CD14-positive monocyte (primary cell): Measurements from ENCODE around the gene MMEL1. TPM values are rescaled to one million over a fixed set of nuclear protein-coding genes. Genes with fewer than 3 reads are reported as not detected.

Source experiments
- DNase-seq, 3 donors: peaks; one replicate each; pipeline ENCODE4 v3.0.0-alpha.2; 2011 to 2022
- H2AFZ ChIP-seq: 2 replicates; pipeline ENCODE4 v1.6.0; 2012; ENCODE audit warnings: mild to moderate bottlenecking, low read depth, low read length, inconsistent platforms; ENCODE audit not compliant: insufficient read depth, poor library complexity, severe bottlenecking
- H3K27ac ChIP-seq, 2 donors: 1 replicate in 1 of 2; 2 replicates in 1 of 2; pipeline ENCODE4 v1.5.1; 2012 to 2013; ENCODE audit warnings: low read length in 2 of 2, control low read depth in 1 of 2, inconsistent platforms in 1 of 2, low read depth in 1 of 2, mild to moderate bottlenecking in 1 of 2
- H3K27me3 ChIP-seq, 2 donors: one replicate each; pipeline versions ENCODE4 v1.6.0 to v1.6.1; 2011 to 2013; ENCODE audit warnings: low read length in 2 of 2; ENCODE audit not compliant: control insufficient read depth in 2 of 2, insufficient read depth in 2 of 2
- H3K36me3 ChIP-seq, 2 donors: replicated peaks in 1 of 2; 1 replicate in 1 of 2; 2 replicates in 1 of 2; pipeline versions ENCODE4 v1.5.1 to v1.6.1; 2012 to 2013; ENCODE audit warnings: low read length in 2 of 2, control low read depth in 1 of 2, inconsistent platforms in 1 of 2, mild to moderate bottlenecking in 1 of 2; ENCODE audit not compliant: insufficient read depth in 2 of 2, control insufficient read depth in 1 of 2
- H3K4me1 ChIP-seq, 2 donors: 1 replicate in 1 of 2; 2 replicates in 1 of 2; pipeline versions ENCODE4 v1.5.1 to v1.6.1; 2012 to 2013; ENCODE audit warnings: low read length in 2 of 2, control low read depth in 1 of 2, inconsistent platforms in 1 of 2, mild to moderate bottlenecking in 1 of 2, moderate library complexity in 1 of 2; ENCODE audit not compliant: insufficient read depth in 2 of 2, control insufficient read depth in 1 of 2
- H3K4me2 ChIP-seq: replicated peaks from 2 replicates; pipeline ENCODE3; 2012; ENCODE audit warnings: low read length, moderate library complexity, mild to moderate bottlenecking; ENCODE audit not compliant: poor library complexity, severe bottlenecking; ENCODE audit errors: extremely low read depth
- H3K4me3 ChIP-seq, 3 experiments: fragments of 200-600 bp in 1 of 3; sonication (generic) in 1 of 3; replicated peaks in 1 of 3; 1 replicate in 2 of 3; 2 replicates in 1 of 3; pipeline ENCODE4 v1.5.1; 2011 to 2013; ENCODE audit warnings: low read length in 3 of 3, mild to moderate bottlenecking in 3 of 3, control low read depth in 2 of 3, low read depth in 2 of 3, inconsistent platforms in 1 of 3, moderate library complexity in 1 of 3
- H3K79me2 ChIP-seq: 2 replicates; pipeline ENCODE4 v1.6.0; 2012; ENCODE audit warnings: mild to moderate bottlenecking, control low read depth, inconsistent platforms, low read length, moderate library complexity; ENCODE audit not compliant: insufficient read depth
- H3K9ac ChIP-seq: 2 replicates; pipeline ENCODE4 v1.6.0; 2017; ENCODE audit warnings: low read length, mild to moderate bottlenecking; ENCODE audit not compliant: insufficient read depth, poor library complexity, severe bottlenecking
- H3K9me3 ChIP-seq, 2 donors: replicated peaks in 1 of 2; 1 replicate in 1 of 2; 2 replicates in 1 of 2; pipeline versions ENCODE4 v1.5.1 to v1.6.1; 2012 to 2013; ENCODE audit warnings: low read length in 2 of 2, control low read depth in 1 of 2; ENCODE audit not compliant: control insufficient read depth in 1 of 2, insufficient read depth in 1 of 2
- H4K20me1 ChIP-seq: 2 replicates; pipeline ENCODE4 v1.6.0; 2012; ENCODE audit warnings: mild to moderate bottlenecking, low read length, control low read depth, moderate library complexity; ENCODE audit not compliant: insufficient read depth
- H3K27ac Mint-ChIP-seq, 7 donors: one replicate each; pipeline ENCODE4 v1.8.0; 2020; ENCODE audit warnings: mild to moderate bottlenecking in 7 of 7, mixed read lengths in 7 of 7, moderate library complexity in 6 of 7, inconsistent platforms in 2 of 7
- H3K27me3 Mint-ChIP-seq, 3 donors: one replicate each; pipeline ENCODE4 v1.8.0; 2021 to 2022; ENCODE audit warnings: low read depth in 3 of 3, mild to moderate bottlenecking in 3 of 3, mixed read lengths in 3 of 3, moderate library complexity in 3 of 3, inconsistent platforms in 1 of 3
- H3K36me3 Mint-ChIP-seq, 2 donors: one replicate each; pipeline ENCODE4 v1.8.0; 2020; ENCODE audit warnings: mixed read lengths in 2 of 2, inconsistent platforms in 1 of 2, mild to moderate bottlenecking in 1 of 2
- H3K4me1 Mint-ChIP-seq: one replicate; pipeline ENCODE4 v1.8.0; 2020; ENCODE audit warnings: mild to moderate bottlenecking, mixed read lengths
- H3K4me3 Mint-ChIP-seq, 2 donors: one replicate each; pipeline ENCODE4 v1.8.0; 2020; ENCODE audit warnings: mild to moderate bottlenecking in 2 of 2, mixed read lengths in 2 of 2, moderate library complexity in 1 of 2
- H3K9me3 Mint-ChIP-seq, 7 donors: one replicate each; pipeline ENCODE4 v1.8.0; 2020 to 2022; ENCODE audit warnings: mixed read lengths in 7 of 7, mild to moderate bottlenecking in 6 of 7, moderate library complexity in 6 of 7, inconsistent platforms in 2 of 7
- WGBS: methylation state at CpG from one replicate; pipeline ENCODE4 v1.1.5; 2013; ENCODE audit warnings: missing lambda C conversion rate; ENCODE audit not compliant: insufficient coverage; 5-methylcytosine and 5-hydroxymethylcytosine counted together
- intact Hi-C, 2 donors: fragments of 100-400 bp; cut with micrococcal nuclease; formaldehyde crosslinking; loops; one replicate each; pipeline versions ENCODE4 v1.15.0 to v1.15.1; 2023
- polyA plus RNA-seq, 3 donors: library from polyadenylated mRNA; depleted of rRNA in 1 of 3; unstranded in 2 of 3; stranded (reverse) in 1 of 3; fragments of 300-500 nt in 2 of 3; fragments of >200 nt in 1 of 3; fragmentation: Illumina TruSeq in 2 of 3; gene quantifications; 1 replicate in 2 of 3; 2 replicates in 1 of 3; pipeline ENCODE4 v1.2.3, GENCODE V29; 2012 to 2021
- TF ChIP-seq, protein P1 (sequence below): fragments of 200-600 bp; IDR thresholded peaks from one replicate; pipeline ENCODE4 v1.8.0; 2022; ENCODE audit warnings: antibody characterized with exemption, mild to moderate bottlenecking

MMEL1 gene
- polyA plus RNA-seq, 3 donors = 1.1 to 4.4 (median 1.9) TPM

DNA sequence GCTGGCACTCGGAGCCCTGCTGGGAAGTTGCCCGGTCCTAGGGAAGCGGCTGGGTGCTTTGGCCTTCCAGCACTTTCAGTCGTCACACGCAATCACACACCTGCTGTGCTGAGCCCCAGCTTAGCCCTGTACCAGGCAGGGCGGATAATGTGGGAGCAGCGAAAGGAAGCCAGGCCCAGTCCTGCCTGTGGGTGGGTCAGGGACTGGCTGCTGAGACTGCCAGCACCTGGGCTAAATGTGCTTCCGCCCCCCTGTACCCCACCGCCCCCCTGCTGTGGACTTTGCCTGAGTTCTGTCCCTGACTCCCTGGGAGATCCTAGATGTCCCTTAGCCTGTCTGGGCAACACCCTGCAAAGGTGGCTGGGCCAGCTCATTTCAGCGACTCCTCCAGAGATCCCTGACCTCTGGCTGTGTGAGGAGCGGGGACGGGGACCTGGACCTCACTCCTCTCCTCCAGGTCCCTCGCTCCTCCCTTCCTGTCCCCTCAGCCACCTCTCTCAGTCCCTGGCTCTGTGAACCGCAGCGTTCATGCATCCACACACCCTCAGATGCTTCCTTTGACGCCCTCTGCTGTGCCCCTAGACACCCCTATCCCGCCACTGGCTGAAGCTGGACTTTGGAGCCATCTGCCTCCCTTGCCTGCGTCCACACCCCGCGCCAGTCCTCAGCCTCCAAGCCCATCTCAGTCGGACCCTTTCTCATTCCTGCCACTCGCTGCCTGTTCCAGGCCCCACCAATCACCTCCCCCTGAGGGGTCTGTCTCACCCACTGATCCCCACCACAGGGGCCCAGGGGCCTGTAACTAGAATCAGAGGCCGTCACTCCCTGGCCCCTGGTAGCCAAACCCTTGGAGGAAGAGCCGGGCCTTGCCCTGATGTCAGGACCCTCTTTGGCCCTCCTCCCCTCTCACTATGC, 1.4 kb downstream of the MMEL1 start:
- Histone ChIP-seq H3K79me2 (no peaks in the 10 kb centered on the region), H3K27ac (no peak overlapping the region), H2AFZ (no peak overlapping the region), H3K9me3 (peaks cover 18 to 26% of the 10 kb centered on the region in 2 donors), H4K20me1 (no peaks in the 10 kb centered on the region), H3K4me1 (no peaks in the 10 kb centered on the region), H3K4me2 (no peak overlapping the region), H3K4me3 (no peak overlapping the region), H3K27me3 (peaks cover 9 to 36% of the 10 kb centered on the region in 2 donors), H3K36me3 (no peaks in the 10 kb centered on the region), H3K9ac (no peak overlapping the region)
- TF ChIP-seq, protein P1, sequence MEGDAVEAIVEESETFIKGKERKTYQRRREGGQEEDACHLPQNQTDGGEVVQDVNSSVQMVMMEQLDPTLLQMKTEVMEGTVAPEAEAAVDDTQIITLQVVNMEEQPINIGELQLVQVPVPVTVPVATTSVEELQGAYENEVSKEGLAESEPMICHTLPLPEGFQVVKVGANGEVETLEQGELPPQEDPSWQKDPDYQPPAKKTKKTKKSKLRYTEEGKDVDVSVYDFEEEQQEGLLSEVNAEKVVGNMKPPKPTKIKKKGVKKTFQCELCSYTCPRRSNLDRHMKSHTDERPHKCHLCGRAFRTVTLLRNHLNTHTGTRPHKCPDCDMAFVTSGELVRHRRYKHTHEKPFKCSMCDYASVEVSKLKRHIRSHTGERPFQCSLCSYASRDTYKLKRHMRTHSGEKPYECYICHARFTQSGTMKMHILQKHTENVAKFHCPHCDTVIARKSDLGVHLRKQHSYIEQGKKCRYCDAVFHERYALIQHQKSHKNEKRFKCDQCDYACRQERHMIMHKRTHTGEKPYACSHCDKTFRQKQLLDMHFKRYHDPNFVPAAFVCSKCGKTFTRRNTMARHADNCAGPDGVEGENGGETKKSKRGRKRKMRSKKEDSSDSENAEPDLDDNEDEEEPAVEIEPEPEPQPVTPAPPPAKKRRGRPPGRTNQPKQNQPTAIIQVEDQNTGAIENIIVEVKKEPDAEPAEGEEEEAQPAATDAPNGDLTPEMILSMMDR = no peak
- no peaks in the 10 kb centered on the region for H3K4me1 Mint-ChIP-seq
- DNase-seq = no peak
- intact Hi-C loops = no loop called here
- peaks cover 16 to 22% (median 21%) of the 10 kb centered on the region in 7 donors for H3K9me3 Mint-ChIP-seq
- peaks cover 27 to 64% (median 40%) of the 10 kb centered on the region in 3 donors for H3K27me3 Mint-ChIP-seq
- H3K27ac Mint-ChIP-seq = peak overlapping the region in 1 of 7 donors; percentile 67
- H3K36me3 Mint-ChIP-seq = peaks cover 0 to 6% of the 10 kb centered on the region in 2 donors
- 91% methylated on average over 24 of the region's 24 CpGs for WGBS
- H3K4me3 Mint-ChIP-seq = peak overlapping the region in 1 of 2 donors; percentile 2

DNA sequence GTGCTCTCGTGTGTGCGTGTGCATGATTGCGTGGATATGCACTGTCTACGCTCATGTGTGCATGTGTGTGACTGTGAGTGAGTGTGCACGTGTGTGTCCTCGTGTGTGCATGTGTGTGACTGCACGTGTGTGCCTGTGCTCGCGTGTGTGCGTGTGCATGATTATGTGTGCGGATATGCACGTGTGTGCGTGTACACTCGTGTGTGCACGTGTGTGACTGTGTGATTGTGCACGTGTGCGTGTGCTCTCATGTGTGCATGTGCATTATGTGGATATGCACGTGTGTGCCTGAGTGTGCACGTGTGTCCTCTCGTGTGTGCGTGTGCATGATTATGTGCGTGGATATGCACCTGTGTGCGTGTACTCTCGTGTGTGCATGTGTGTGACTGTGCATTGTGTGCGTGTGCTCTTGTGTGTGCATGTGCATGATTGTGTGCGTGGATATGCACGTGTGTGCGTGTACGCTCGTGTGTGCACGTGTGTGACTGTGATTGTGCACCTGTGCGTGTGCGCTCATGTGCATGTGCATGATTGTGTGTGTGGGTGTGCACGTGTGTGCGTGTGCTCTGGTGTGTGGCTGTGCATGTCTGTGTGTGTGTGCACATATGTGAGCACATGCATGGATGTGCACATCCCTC, 2.2 kb downstream of the MMEL1 start:
- peak overlapping the region in 1 of 7 donors; percentile 44 for H3K27ac Mint-ChIP-seq
- H3K4me2 ChIP-seq = no peak overlapping the region
- H3K9ac ChIP-seq = no peak overlapping the region
- WGBS = 91% methylated on average over 35 of the region's 35 CpGs
- peaks cover 0 to 6% of the 10 kb centered on the region in 2 donors for H3K36me3 Mint-ChIP-seq
- H3K9me3 Mint-ChIP-seq = peaks cover 11 to 17% (median 14%) of the 10 kb centered on the region in 7 donors
- no peaks in the 10 kb centered on the region for H3K4me1 ChIP-seq
- H3K4me3 ChIP-seq = no peak overlapping the region
- H3K9me3 ChIP-seq = peaks cover 15 to 18% of the 10 kb centered on the region in 2 donors
- H3K27ac ChIP-seq = no peak overlapping the region
- TF ChIP-seq, protein P1 = no peak
- no peaks in the 10 kb centered on the region for H3K36me3 ChIP-seq
- H3K4me1 Mint-ChIP-seq = no peaks in the 10 kb centered on the region
- DNase-seq = no peak
- no peak overlapping the region for H2AFZ ChIP-seq
- peaks cover 31 to 66% (median 46%) of the 10 kb centered on the region in 3 donors for H3K27me3 Mint-ChIP-seq
- no peaks in the 10 kb centered on the region for H3K79me2 ChIP-seq
- peak overlapping the region in 1 of 2 donors; percentile 46 for H3K4me3 Mint-ChIP-seq
- peaks cover 9 to 40% of the 10 kb centered on the region in 2 donors for H3K27me3 ChIP-seq
- intact Hi-C loops = no loop called here
- no peaks in the 10 kb centered on the region for H4K20me1 ChIP-seq
